Left ventricle myocardium superior (tissue), 1 donor: ENCODE measurements around the gene OR11H7. TPM values are rescaled to one million over a fixed set of nuclear protein-coding genes. Genes with fewer than 3 reads are reported as not detected.
A peak's percentile ranks its signal among the peaks of the same experiment; 100 is the strongest.
"Not testable (repeated sequence)": the region's sequence is repeated elsewhere in the genome, so short reads cannot be mapped to it uniquely, and the experiment has no call there.

Experiments
- ATAC-seq: fragments of 200-7000 bp; cut with Tn5 transposase; one replicate; pipeline ENCODE4 v1.9.1; 2020; ENCODE audit warnings: mild to moderate bottlenecking, moderate library complexity
- DNase-seq: peaks from one replicate; pipeline ENCODE4 v3.0.0-alpha.2; 2020
- intact Hi-C: fragments of 100-400 bp; cut with micrococcal nuclease; formaldehyde crosslinking; loops from one replicate; pipeline ENCODE4 v1.11.0; 2022
- total RNA-seq: library from RNA; stranded (reverse); fragmentation: NEBNext Ultra II Directional; extraction: Animal tissue kit (Norgen Biotek cat#: 25700); gene quantifications from one replicate; pipeline ENCODE4 v1.2.1, GENCODE V29; 2021
- donor health status: DM: no; HTN: yes; CAD: no; lungs with severe emphysema.

Gene OR11H7
- total RNA-seq, 1 donor from 2014 or later = not detected

DNA sequence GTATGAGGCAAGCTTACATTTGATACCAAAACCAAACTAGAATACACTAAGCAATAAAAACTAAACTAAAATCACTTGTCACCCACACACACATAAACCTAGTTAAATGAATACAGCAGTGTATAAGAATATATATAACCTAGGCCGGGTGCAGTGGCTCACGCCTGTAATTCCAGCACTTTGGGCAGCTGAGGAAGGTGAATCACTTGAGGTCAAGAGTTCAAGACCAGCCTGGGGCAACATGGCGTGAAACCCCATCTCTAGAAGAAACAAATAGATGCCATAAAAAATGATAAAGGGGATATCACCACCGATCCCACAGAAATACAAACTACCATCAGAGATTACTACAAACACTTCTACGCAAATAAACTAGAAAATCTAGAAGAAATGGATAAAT lies 35.6 kb downstream of the OR11H7 start:
- intact Hi-C loops, ATAC-seq: not testable (repeated sequence)

DNA sequence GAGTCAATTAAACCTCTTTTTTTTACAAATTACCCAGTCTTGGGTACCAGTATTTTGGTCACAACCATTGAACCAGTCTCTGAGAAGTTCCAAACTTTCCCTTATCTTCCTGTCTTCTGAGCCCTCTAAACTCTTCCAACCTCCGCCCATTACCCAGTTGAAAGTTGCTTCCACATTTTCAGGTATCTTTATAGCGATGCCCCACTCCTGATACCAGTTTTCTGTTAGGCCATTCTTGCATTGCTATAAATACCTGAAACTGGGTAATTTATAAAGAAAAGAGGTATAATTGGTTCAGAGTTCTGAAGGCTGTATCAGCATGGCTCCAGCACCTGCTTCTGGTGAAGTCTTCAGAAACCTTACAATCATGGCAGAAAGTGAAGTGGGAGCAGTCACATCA lies 45.3 kb downstream of the OR11H7 start:
- ATAC-seq = no peak
- DNase-seq = no peak
- intact Hi-C loops = no loop called here

More for the DNA sequence above, 35.6 kb downstream of the OR11H7 start:
- not testable (repeated sequence) for DNase-seq

DNA sequence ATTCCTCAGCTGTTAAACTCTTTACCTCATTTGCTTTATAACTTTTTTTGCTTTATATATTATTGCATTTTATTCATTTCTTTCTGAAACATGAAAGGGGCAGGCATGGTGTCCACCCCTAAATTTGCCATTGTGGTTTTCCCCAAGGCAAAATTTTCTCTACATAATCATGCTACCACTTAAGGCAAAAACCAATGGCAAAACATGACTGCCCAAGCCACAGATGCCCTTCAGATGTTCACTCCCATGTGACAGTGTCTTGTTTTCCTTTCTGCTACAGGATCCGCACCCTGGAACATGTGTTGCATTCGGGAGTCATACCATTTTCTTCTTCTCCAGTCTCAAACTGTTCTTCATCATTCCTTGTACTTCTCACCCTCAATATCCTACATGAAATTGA lies 48.6 kb downstream of the OR11H7 start:
- intact Hi-C loops = no loop called here
- ATAC-seq = no peak
- DNase-seq = no peak

DNA sequence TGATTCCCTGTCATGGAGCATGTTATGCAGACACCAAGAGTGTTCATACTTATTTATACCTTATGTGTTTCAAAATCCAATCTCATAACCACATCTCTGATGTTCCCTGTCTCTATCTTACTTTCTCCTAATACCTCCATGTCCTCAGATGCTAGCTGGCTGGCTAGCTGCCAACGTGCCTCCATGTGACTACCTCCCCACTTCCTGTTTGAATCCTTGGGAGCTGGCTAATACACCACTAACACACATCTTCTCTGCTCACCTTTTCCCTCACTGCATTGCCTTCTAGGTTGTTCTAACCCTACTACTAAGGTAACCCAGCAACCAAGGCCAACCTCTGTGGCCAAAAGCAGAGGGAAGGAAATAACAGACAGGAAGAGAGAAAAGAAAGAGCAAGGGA lies 49.6 kb downstream of the OR11H7 start:
- ATAC-seq (no peak), DNase-seq (peak; percentile 63)
- intact Hi-C loops = no loop called here

DNA sequence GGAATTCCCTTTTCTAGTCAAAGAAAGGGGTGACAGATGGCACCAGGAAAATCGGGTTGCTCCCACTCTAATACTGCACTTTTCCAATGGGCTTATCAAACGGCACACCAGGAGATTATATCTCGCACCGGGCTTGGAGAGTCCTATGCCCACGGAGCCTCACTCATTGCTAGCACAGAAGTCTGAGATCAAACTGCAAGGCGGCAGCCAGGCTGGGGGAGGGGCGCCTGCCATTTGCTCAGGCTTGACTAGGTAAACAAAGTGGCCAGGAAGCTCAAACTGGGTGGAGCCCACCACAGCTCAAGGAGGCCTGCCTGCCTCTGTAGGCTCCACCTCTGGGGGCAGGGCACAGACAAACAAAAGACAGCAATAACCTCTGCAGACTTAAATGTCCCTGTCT lies 51.5 kb downstream of the OR11H7 start:
- intact Hi-C loops, DNase-seq, ATAC-seq: not testable (repeated sequence)

Other genes starting within 250 kb of the OR11H7 start
- not detected for gene OR4Q2, start 226.8 kb upstream of the OR11H7 start, total RNA-seq
- gene OR4K14, start 209.7 kb upstream of the OR11H7 start, total RNA-seq = not detected
- not detected for gene OR4K13, start 192.9 kb upstream of the OR11H7 start, total RNA-seq
- not detected for gene OR4L1, start 168.9 kb upstream of the OR11H7 start, total RNA-seq
- not detected for gene OR4K17, start 118.2 kb upstream of the OR11H7 start, total RNA-seq
- not detected for gene OR4N5, start 90.2 kb upstream of the OR11H7 start, total RNA-seq
- not detected for gene OR11G2, start 38.1 kb upstream of the OR11H7 start, total RNA-seq
- not detected for gene OR11H6, start 5.3 kb upstream of the OR11H7 start, total RNA-seq
- gene OR11H4, start 10.3 kb downstream of the OR11H7 start, total RNA-seq = not detected
- gene TTC5, start 77.0 kb downstream of the OR11H7 start, total RNA-seq = 11.8 TPM
- 43.9 TPM for gene CCNB1IP1, start 104.3 kb downstream of the OR11H7 start, total RNA-seq
- 17.5 TPM for gene PARP2, start 114.7 kb downstream of the OR11H7 start, total RNA-seq
- gene TEP1, start 184.5 kb downstream of the OR11H7 start, total RNA-seq = 10.5 TPM
- 0.77 TPM for gene KLHL33, start 207.2 kb downstream of the OR11H7 start, total RNA-seq
- gene OSGEP, start 225.8 kb downstream of the OR11H7 start, total RNA-seq = 15.3 TPM
- 68.2 TPM for gene APEX1, start 226.2 kb downstream of the OR11H7 start, total RNA-seq
- gene PIP4P1, start 232.5 kb downstream of the OR11H7 start, total RNA-seq = 17.7 TPM
- 6.5 TPM for gene PNP, start 240.4 kb downstream of the OR11H7 start, total RNA-seq